Measurements from ENCODE around the gene ELFN1.

The ELFN1 gene

DNA sequence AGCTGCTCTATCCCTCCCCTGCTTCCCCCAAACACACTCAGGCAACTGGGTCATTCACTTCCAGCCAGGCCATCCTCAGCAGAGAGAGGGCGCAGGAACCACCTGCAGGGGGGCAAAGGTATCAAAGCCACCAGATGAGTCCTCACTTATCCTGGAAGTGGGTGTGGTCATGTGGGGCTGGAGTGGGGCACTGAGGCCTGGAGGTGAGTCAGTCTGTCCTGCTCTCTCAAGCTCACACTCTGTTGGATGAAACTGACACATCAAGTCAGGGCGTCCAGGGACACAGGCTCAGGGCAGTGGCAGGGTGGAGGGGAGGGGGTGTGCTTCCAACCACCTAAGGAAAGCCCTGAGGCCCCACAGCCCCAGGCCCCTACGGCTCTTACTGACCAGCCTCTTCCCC is 8.0 kb upstream of the ELFN1 start:
- Histone ChIP-seq H4K8ac (ENCODE audit: low read depth, low read length) (no peak overlapping the region), H2BK15ac (replicated peaks; ENCODE audit: low read depth) (no peak overlapping the region), H3K4me3 (ENCODE audit: low read length) (no peak overlapping the region), H3K27ac (ENCODE audit: low read depth, low read length) (no peak overlapping the region), H3K18ac (ENCODE audit: low read length) (no peak overlapping the region), H3K27me3 (ENCODE audit: insufficient read depth, low read length, poor library complexity) (peaks cover 18% of the 10 kb centered on the region), H3K56ac (ENCODE audit: low read length) (no peak overlapping the region), H2BK5ac (ENCODE audit: low read length) (no peak overlapping the region), H3K4ac (ENCODE audit: low read depth, low read length) (no peak overlapping the region), H3K79me2 (ENCODE audit: control insufficient read depth, insufficient read depth, low read length) (no peaks in the 10 kb centered on the region), H2BK120ac (ENCODE audit: low read depth, low read length) (no peak overlapping the region), H3K36me3 (ENCODE audit: control insufficient read depth, insufficient read depth, low read length) (no peaks in the 10 kb centered on the region), H3K23ac (ENCODE audit: low read length) (no peak overlapping the region), H4K5ac (ENCODE audit: low read length) (no peak overlapping the region), H3K4me1 (ENCODE audit: control insufficient read depth, low read depth, low read length) (no peaks in the 10 kb centered on the region), H3K79me1 (ENCODE audit: low read length) (no peaks in the 10 kb centered on the region), H3K9ac (ENCODE audit: low read length) (no peak overlapping the region), H2AK5ac (ENCODE audit: low read length) (no peak overlapping the region), H3K4me2 (ENCODE audit: low read length) (no peak overlapping the region)
- no CpG with 5 or more reads among the region's 3 CpGs for WGBS (ENCODE audit: extremely low coverage, insufficient coverage, low lambda C conversion rate)
- DNase-seq: no peak

DNA sequence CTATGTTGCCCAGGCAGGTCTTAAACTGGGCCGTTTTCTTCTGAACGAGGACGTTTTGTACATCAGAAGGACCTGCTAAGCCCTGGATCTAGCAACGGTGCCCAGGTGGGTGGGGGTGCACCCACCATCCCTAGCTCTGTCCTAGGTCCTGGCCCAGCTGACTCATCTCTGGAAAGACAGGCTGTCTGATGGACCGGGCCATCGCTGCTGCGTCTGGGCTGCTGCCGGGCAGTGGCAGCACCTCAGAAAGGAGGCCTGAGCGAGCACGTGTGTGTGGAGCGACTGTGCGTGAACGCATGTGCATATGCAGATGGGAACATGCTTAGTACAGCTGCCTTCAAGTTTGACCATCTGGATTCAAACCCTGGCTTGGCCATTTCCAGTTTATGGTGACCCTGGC is 7.3 kb upstream of the ELFN1 start:
- no CpG with 5 or more reads among the region's 13 CpGs for WGBS (ENCODE audit: extremely low coverage, insufficient coverage, low lambda C conversion rate)
- H2BK15ac ChIP-seq (replicated peaks; ENCODE audit: low read depth): no peak overlapping the region

DNA sequence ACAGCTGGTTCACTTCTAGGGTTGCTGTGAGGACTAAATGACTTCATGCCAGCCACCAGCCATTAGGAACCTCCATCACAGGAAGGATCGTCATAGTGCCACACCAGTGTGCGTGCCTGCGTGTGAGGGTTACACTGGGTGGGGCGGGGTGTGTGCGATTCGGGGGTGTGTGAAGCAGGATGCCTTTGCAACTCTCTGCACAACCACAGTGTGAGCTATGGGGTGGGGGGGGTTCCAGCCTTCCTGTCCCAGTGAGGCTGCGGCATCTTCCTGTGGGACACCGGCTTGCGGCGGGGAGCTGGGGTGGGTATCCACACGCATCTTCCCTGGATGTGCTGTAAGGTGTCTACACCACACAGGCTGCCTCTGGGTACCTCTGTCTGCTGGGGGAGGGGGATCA is 6.9 kb upstream of the ELFN1 start:
- no peak overlapping the region for H3K4me3 ChIP-seq (ENCODE audit: low read length)
- no peaks in the 10 kb centered on the region for H3K79me2 ChIP-seq (ENCODE audit: control insufficient read depth, insufficient read depth, low read length)
- H3K9ac ChIP-seq (ENCODE audit: low read length): no peak overlapping the region
- no peaks in the 10 kb centered on the region for H3K4me1 ChIP-seq (ENCODE audit: control insufficient read depth, low read depth, low read length)
- H3K79me1 ChIP-seq (ENCODE audit: low read length): no peaks in the 10 kb centered on the region
- no peak overlapping the region for H4K8ac ChIP-seq (ENCODE audit: low read depth, low read length)
- H2BK15ac ChIP-seq (replicated peaks; ENCODE audit: low read depth): no peak overlapping the region
- H4K5ac ChIP-seq (ENCODE audit: low read length): no peak overlapping the region
- no peak overlapping the region for H2BK5ac ChIP-seq (ENCODE audit: low read length)
- no peak overlapping the region for H3K18ac ChIP-seq (ENCODE audit: low read length)
- H3K4me2 ChIP-seq (ENCODE audit: low read length): no peak overlapping the region
- H2BK120ac ChIP-seq (ENCODE audit: low read depth, low read length): no peak overlapping the region
- no peak overlapping the region for H3K56ac ChIP-seq (ENCODE audit: low read length)
- no peak overlapping the region for H3K4ac ChIP-seq (ENCODE audit: low read depth, low read length)
- H3K27me3 ChIP-seq (ENCODE audit: insufficient read depth, low read length, poor library complexity): peaks cover 25% of the 10 kb centered on the region
- no peak overlapping the region for H3K27ac ChIP-seq (ENCODE audit: low read depth, low read length)
- no peak for DNase-seq
- H3K36me3 ChIP-seq (ENCODE audit: control insufficient read depth, insufficient read depth, low read length): no peaks in the 10 kb centered on the region
- WGBS (ENCODE audit: extremely low coverage, insufficient coverage, low lambda C conversion rate): no CpG with 5 or more reads among the region's 11 CpGs
- no peak overlapping the region for H3K23ac ChIP-seq (ENCODE audit: low read length)
- no peak overlapping the region for H2AK5ac ChIP-seq (ENCODE audit: low read length)

More for the DNA sequence above, 7.3 kb upstream of the ELFN1 start:
- no peak overlapping the region for H3K27ac ChIP-seq (ENCODE audit: low read depth, low read length)
- no peaks in the 10 kb centered on the region for H3K79me2 ChIP-seq (ENCODE audit: control insufficient read depth, insufficient read depth, low read length)
- no peak overlapping the region for H3K9ac ChIP-seq (ENCODE audit: low read length)
- no peak for DNase-seq
- no peaks in the 10 kb centered on the region for H3K4me1 ChIP-seq (ENCODE audit: control insufficient read depth, low read depth, low read length)
- H2AK5ac ChIP-seq (ENCODE audit: low read length): no peak overlapping the region
- no peak overlapping the region for H4K8ac ChIP-seq (ENCODE audit: low read depth, low read length)
- H2BK120ac ChIP-seq (ENCODE audit: low read depth, low read length): no peak overlapping the region
- H3K56ac ChIP-seq (ENCODE audit: low read length): no peak overlapping the region
- H3K36me3 ChIP-seq (ENCODE audit: control insufficient read depth, insufficient read depth, low read length): no peaks in the 10 kb centered on the region
- H3K4ac ChIP-seq (ENCODE audit: low read depth, low read length): no peak overlapping the region
- no peak overlapping the region for H4K5ac ChIP-seq (ENCODE audit: low read length)
- H2BK5ac ChIP-seq (ENCODE audit: low read length): no peak overlapping the region
- H3K79me1 ChIP-seq (ENCODE audit: low read length): no peaks in the 10 kb centered on the region
- H3K27me3 ChIP-seq (ENCODE audit: insufficient read depth, low read length, poor library complexity): peaks cover 21% of the 10 kb centered on the region
- no peak overlapping the region for H3K4me2 ChIP-seq (ENCODE audit: low read length)
- no peak overlapping the region for H3K18ac ChIP-seq (ENCODE audit: low read length)
- no peak overlapping the region for H3K4me3 ChIP-seq (ENCODE audit: low read length)
- no peak overlapping the region for H3K23ac ChIP-seq (ENCODE audit: low read length)

DNA sequence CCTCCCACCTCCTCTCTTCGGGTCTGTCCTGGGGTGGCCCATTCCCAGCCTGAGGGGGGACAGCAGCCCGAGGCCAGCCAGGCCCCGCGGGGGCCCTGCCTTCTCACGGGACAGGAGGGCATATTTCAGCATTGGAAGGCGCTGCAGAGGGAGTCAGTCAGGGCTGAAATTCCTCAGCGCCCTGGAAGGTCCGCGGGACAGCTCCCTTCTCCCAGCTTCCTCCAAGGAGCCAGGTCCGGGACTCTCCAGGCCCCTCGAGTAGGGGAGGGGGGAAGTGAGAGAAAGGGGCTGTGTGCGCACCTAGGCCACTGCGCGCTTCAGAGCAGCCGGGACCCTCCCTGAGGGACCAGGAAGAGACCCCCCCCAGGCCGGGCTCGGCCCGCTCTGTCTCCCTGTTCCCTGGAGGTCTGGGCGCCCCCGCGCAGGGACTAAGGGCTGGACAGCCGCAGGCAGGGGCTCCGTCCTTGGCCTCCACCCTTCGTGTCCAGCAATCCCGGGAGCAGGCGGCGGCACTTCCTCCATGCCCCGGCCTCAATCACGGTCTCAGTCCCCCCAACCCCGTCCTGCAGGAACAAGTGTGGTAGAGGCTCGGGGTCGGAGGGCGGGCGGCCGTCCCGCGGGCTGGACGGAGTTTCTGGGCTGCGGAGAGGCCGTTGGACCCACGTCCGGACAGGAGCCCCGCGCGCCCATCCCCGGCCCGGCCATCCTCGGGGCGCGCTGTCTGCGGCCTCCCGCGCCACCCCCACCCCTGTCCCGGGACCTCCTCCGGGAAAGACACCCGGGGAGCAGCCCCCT is 6.0 kb upstream of the ELFN1 start:
- no peak overlapping the region for H3K23ac ChIP-seq (ENCODE audit: low read length)
- peak; percentile 52 for DNase-seq
- H3K27me3 ChIP-seq (ENCODE audit: insufficient read depth, low read length, poor library complexity): peaks cover 33% of the 10 kb centered on the region
- peak overlapping the region; percentile 22 for H3K18ac ChIP-seq (ENCODE audit: low read length)
- no peak overlapping the region for H3K4ac ChIP-seq (ENCODE audit: low read depth, low read length)
- no peak overlapping the region for H4K5ac ChIP-seq (ENCODE audit: low read length)
- no peak overlapping the region for H2BK120ac ChIP-seq (ENCODE audit: low read depth, low read length)
- no peak overlapping the region for H3K56ac ChIP-seq (ENCODE audit: low read length)
- no peak overlapping the region for H3K27ac ChIP-seq (ENCODE audit: low read depth, low read length)
- no peak overlapping the region for H2AK5ac ChIP-seq (ENCODE audit: low read length)
- H3K36me3 ChIP-seq (ENCODE audit: control insufficient read depth, insufficient read depth, low read length): no peaks in the 10 kb centered on the region
- no peaks in the 10 kb centered on the region for H3K4me1 ChIP-seq (ENCODE audit: control insufficient read depth, low read depth, low read length)
- WGBS (ENCODE audit: extremely low coverage, insufficient coverage, low lambda C conversion rate): no CpG with 5 or more reads among the region's 56 CpGs
- H3K79me2 ChIP-seq (ENCODE audit: control insufficient read depth, insufficient read depth, low read length): no peaks in the 10 kb centered on the region
- H3K4me2 ChIP-seq (ENCODE audit: low read length): peak overlapping the region; percentile 54
- no peak overlapping the region for H3K4me3 ChIP-seq (ENCODE audit: low read length)
- peak overlapping the region; percentile 4 for H3K9ac ChIP-seq (ENCODE audit: low read length)
- no peaks in the 10 kb centered on the region for H3K79me1 ChIP-seq (ENCODE audit: low read length)
- no peak overlapping the region for H2BK5ac ChIP-seq (ENCODE audit: low read length)
- no peak overlapping the region for H4K8ac ChIP-seq (ENCODE audit: low read depth, low read length)
- no peak overlapping the region for H2BK15ac ChIP-seq (replicated peaks; ENCODE audit: low read depth)

DNA sequence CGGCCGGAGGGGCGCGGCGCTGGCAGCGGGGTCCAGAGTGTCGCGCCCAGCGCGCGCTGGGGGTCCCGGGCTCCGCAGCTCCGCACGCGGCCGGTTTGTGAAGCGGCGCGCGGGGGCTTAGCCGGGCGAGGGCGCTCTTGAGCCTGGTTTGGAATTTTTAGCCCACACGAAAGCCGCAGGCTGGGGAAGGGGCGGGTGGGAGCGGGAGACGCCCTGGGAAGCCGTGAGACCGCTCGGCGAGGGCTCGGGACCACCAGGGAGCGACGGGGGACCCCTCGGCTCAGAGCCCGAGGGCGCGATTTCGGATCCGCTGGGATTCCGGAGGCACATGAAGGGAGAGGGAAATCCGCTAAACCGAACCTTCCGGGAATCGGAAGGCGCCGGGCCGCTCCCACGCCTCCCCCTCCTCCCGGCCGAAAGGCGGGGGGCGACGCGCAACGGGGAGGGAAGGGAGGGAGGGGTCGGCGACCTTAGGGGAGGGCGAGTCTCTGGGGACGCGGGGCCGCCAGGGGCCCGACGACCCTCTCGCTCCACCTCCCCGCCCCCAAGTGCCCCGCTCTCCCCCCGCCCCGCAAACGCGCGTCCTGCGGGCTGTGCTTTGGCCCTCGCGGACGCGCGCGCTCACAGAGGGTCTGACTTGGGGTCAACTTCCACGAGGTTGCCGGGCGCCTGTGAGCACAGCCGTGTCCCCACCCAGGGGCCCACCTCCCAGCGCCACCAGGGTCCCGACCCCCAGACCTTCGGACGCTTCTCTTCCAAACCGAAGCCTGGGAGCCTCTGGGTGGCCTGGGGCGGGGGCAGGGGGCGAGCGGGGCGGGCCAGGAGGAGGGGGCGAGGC is 5.1 kb upstream of the ELFN1 start:
- Histone ChIP-seq H2BK5ac (ENCODE audit: low read length) (no peak overlapping the region), H2AK5ac (ENCODE audit: low read length) (no peak overlapping the region), H3K23ac (ENCODE audit: low read length) (no peak overlapping the region), H3K79me2 (ENCODE audit: control insufficient read depth, insufficient read depth, low read length) (no peaks in the 10 kb centered on the region), H4K8ac (ENCODE audit: low read depth, low read length) (no peak overlapping the region), H3K27ac (ENCODE audit: low read depth, low read length) (no peak overlapping the region), H4K5ac (ENCODE audit: low read length) (no peak overlapping the region), H3K4ac (ENCODE audit: low read depth, low read length) (peak overlapping the region; percentile 61), H3K4me1 (ENCODE audit: control insufficient read depth, low read depth, low read length) (no peaks in the 10 kb centered on the region), H3K4me3 (ENCODE audit: low read length) (no peak overlapping the region), H3K18ac (ENCODE audit: low read length) (peak overlapping the region; percentile 28), H3K56ac (ENCODE audit: low read length) (peak overlapping the region; percentile 56), H2BK15ac (replicated peaks; ENCODE audit: low read depth) (no peak overlapping the region), H3K27me3 (ENCODE audit: insufficient read depth, low read length, poor library complexity) (peaks cover 33% of the 10 kb centered on the region), H2BK120ac (ENCODE audit: low read depth, low read length) (no peak overlapping the region), H3K79me1 (ENCODE audit: low read length) (no peaks in the 10 kb centered on the region), H3K9ac (ENCODE audit: low read length) (peak overlapping the region; percentile 42), H3K4me2 (ENCODE audit: low read length) (peak overlapping the region; percentile 73), H3K36me3 (ENCODE audit: control insufficient read depth, insufficient read depth, low read length) (no peaks in the 10 kb centered on the region)
- no CpG with 5 or more reads among the region's 95 CpGs for WGBS (ENCODE audit: extremely low coverage, insufficient coverage, low lambda C conversion rate)
- peak; percentile 69 for DNase-seq

Measured in mesendoderm (in vitro differentiated cells).